ENCODE measurements around the gene C3orf38.
A peak's percentile ranks its signal among the peaks of the same experiment; 100 is the strongest.
"Not testable (repeated sequence)": the region's sequence is repeated elsewhere in the genome, so short reads cannot be mapped to it uniquely, and the experiment has no call there.

The C3orf38 gene

DNA sequence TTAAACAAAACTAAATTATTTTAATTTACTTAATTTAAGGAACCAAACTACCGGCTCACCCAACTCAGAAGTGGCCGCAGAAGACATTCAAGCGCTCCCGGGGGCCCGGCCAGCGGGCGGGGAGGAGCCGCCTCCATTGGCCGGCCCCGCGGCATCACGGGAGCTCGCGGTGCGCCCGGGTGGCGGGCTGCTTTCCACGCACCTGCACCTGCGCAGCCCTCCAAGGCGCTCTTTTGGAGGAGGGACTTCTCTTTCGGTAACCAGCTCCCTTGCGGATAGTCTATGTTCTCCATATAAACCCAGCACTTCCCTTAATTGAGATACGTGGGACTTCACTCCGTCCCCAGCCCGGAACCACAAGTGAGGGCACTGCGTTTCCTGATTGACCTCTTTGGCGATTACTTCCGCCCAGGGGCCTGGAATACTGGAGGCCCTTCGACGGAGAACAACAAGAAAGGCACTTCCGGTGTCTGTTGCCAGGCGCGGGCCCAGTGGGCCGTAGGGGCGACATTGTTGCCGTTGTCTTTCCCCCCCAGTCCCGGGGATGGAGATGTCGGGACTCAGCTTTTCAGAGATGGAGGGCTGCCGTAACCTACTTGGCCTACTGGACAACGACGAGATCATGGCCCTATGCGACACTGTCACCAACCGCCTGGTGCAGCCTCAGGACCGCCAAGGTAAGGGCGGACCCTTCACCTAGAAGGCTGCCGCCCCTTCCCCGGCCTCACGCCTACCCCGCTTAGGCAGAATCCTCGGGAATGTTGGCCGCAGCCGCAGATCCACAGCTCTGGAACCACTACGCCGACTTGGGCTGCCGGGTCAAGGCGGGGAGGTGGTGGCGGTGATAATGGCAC, at the start of gene C3orf38:
C3orf38 (plus strand) TSS at position 451 of the 854 bp plus-strand sequence; CDS start at position 545, 94 bp downstream.
- peak; percentile 94 for DNase-seq (ENCODE audit: low spot score)

DNA sequence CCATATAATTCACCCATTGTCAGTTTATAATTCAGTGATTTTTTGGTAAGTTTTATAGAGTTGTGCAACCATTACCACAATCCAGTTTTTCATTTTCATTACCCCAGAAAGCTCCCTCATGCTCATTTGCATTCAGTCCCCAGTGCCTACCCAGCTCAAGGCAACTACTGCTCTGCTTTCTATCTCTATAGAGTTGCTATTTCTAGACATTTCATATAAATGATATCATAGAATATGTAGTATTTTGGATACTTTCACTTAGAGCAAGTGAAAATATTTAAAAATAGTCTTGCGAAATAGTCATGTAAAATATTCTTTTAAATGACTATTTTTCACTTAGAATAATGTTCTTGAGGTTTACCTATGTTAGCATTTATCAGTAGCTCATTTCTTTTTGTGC, 48.6 kb upstream of the C3orf38 start:
- no peak for DNase-seq (ENCODE audit: low spot score)

DNA sequence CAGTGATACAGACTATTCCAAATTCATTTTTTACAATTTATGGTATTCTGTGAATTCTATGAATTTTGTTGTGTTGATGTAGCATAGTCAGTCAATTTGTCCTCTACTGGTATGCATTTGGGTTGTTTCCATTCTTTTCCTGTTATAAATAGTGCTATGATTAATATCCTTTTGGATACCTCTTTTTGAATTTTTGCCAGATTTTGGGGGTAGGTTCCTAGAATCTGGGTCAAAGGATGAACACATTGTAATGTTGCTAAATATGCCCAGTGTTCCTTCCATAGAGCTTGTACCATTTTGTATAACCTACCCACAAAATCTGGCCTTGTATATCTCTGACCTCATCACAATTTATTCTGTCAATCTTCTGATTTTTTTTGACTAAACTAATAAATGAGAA, 44.4 kb upstream of the C3orf38 start:
- no peak for DNase-seq (ENCODE audit: low spot score)

DNA sequence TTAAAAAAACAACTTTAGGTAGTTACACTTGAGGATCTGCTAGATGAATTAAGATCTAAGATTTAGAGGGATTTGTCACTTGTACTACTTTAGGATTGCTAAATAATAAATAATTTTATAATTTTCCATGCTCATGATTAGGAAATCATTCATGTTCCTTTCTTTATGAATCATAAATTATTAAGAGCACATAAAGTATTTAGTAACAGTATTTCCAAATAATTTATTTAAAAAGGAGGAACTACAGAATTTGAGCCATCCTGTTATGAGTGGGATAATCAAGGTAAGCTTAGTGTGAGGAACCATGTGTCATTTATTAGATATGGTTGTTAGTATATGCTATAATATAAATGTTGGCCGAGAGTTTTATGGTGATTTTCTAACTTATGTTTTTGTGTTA, 37.5 kb upstream of the C3orf38 start:
- DNase-seq (ENCODE audit: low spot score): no peak

DNA sequence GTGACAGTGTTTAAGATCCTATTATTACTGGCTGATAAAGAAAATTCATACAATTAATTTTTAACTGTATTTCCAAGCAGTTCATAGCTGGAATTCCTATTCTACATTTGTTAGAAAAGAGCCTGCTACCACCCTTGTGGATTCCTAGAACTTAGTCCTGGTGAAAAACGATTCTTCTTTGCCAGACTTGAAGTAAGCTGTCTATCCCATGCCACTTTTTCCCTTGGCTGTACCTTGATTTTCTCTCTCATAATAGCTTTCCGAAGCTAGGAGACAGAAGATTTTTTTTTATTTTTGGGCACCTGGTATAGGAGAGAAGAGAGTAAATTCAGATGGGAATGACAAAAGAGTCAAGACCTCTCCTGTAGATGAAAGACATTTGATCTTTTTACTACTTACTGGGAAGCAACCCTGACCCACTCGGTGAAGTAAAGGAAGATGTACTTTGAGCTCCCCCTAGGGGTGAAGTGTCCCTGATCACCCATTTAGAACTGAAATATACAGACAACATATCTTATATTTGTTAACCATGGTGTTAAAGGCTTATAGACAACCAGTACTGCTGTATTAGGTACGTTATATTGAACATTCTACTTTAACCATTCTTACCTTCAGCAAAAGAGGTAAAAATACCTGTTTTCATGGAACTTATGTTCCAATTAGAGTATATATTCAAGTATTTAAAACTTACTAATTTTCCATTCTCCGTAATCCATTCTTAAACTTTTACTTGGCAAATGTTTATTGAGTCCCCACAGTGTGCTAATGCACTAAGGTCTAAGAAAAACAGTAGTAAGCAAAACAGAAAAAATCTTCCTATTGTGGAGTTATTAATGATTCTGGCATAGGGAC, 36.2 kb upstream of the C3orf38 start:
- peak; percentile 80 for DNase-seq (ENCODE audit: low spot score)

DNA sequence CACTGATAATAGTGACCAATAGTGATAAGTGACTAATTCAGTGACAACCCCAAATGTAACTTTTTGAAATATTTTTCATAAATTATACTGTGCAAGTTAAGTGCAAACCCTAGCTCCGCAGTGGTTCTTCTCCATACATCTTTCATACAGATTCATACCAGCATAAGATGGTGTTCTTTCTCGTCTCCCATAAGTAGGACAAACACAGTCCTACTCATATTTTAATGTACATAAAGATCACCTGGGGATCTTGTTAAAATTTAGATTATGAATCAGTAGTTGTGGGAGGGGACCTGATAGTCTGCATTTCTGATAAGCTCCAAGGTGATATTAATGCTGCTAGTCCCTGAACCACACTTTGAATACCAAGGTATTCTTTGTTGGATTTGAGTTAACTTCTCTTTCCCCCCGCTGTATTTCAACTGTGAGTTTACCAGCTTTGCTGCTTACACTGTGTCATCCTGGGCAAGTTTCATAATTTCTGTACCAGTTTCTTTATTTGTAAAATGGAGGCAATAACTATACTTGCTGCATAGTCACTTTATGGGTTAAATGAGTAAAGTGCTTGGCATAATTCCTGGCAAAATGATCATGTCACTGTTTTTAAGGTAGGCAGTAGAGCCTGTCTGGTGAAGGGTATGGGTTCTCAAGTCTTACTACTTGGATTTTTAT, 34.7 kb upstream of the C3orf38 start:
- no peak for DNase-seq (ENCODE audit: low spot score)

DNA sequence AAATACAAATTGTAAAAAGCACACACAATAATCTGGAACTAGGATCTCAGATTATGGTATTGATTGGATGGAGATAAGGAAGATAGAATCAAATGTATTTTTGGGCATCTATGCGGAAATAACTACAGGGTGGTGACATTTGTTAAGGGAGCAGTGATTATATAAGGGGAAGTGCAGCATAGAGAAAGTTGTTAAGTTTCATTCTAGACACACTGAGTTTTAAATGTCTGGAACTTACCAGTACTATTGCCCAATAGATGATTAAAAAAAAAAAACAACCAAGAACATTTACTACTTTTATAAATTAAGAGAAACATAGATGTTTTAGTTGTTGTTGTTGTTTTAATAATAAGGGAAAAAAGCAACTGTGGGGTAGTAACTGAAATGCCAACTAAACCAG, 32.1 kb upstream of the C3orf38 start:
- no peak for DNase-seq (ENCODE audit: low spot score)

DNA sequence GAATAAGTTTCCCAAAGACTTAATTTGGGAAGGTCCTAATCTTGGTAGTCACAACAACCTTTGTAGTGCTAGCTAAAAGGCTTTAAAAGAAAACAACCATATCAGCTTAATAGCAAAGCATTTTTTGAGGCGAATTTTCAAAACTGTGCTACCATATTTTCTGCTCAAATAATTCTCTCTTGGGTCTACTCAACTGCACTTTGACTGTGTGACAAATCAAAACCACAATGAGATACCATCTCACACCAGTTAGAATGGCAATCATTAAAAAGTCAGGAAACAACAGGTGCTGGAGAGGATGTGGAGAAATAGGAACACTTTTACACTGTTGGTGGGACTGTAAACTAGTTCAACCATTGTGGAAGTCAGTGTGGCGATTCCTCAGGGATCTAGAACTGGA, 31.2 kb upstream of the C3orf38 start:
- DNase-seq (ENCODE audit: low spot score): not testable (repeated sequence)

DNA sequence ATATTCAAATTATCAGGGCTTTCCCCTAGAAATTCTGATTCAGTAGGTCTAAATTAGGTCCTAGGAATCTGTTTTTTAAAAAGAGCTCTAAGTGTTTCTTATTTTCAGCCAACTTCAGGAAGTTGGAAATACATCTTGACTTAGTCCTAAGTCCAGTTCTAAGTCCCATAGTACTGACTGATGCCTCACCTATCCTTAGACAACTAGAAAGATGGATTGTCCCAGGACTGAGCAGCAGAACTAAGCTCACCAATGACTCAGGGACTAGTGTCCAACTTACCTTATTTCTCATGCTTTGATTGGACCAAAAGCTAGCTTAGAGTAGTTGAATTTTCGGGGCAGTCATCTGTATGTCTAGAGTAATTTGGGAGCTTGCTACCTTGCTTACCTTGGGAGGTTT, 26.2 kb upstream of the C3orf38 start:
- DNase-seq (ENCODE audit: low spot score): no peak

DNA sequence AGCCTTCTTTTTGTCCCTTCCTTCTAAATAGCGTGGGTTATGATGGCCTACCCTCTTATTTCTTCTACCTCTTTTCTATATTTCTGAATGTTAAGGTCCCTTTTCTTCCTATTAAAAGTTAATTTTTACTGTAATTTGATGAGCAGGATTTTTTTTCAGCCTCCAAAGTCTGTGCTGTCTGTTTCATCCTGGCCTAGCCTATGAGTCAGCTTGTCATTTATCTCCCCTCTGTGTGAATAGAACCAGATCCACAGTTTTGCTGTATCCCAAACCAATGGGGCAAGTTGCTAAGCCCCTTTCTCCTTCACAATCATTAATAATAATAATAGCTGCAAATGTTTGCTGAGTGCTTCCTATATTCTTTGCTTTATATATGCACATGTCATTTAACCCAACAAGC, 18.1 kb upstream of the C3orf38 start:
- DNase-seq (ENCODE audit: low spot score): no peak

DNA sequence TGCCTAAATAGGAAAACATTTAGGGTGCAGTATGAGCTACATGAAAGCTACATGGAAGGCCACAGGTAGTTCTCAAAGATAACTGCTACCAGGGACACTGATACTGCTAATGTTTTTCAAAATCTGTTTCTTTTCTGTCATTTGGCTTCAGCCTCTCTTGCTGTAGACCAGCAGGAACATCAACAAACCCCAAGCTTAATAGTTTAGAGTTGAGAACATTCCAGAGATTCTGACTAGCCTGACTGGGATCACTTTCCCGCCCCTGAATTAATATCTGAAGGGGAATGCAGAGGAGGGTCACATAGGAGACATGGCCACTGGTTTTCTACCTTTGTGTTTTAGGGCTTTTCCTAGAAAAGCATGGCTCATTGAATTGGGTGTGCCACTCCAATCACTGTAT, 16.9 kb upstream of the C3orf38 start:
- DNase-seq (ENCODE audit: low spot score): no peak

DNA sequence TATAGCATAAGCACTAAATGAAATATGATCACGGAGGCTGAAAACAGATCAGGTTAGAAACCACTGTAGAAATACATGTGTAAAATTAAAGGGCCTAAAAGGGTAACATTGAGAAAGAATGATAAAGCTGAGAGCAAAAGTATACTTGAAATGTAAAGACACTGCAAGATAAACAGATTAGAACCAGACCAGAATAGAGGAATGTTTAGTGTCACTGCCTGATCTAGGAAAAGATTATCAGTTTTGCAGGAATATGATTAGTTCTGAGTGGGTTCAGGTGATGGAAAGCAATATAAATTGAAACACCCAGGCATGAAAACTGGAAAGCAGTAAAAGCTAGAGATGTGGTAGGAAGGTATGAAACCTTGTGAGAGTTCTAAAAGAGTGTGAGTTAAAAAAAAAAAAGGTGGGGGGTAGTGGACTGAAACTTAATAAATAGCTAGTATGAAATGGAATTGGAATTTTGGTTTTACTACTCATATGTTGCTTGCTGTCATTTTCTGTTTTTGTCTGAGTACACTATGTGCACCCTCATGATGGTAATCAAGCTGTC, 16.0 kb upstream of the C3orf38 start:
- DNase-seq (ENCODE audit: low spot score): no peak

DNA sequence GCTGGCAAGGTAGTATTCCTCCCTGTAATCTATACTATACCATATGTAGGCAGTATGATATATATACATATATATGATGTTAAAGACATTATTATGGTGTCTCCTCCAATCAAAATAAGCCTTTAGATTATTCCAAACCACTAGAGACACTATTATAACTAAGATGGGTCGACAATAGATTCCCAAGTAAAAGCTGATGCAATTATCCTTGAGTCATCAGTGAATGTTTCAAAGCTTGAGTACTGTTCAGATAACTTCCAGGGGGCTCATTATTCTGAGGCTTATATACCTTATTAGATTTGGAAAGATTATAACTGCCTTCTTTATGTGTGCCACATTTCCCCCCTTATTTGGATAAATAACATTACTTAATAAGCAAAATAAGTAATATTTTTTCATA, 11.9 kb upstream of the C3orf38 start:
- no peak for DNase-seq (ENCODE audit: low spot score)

DNA sequence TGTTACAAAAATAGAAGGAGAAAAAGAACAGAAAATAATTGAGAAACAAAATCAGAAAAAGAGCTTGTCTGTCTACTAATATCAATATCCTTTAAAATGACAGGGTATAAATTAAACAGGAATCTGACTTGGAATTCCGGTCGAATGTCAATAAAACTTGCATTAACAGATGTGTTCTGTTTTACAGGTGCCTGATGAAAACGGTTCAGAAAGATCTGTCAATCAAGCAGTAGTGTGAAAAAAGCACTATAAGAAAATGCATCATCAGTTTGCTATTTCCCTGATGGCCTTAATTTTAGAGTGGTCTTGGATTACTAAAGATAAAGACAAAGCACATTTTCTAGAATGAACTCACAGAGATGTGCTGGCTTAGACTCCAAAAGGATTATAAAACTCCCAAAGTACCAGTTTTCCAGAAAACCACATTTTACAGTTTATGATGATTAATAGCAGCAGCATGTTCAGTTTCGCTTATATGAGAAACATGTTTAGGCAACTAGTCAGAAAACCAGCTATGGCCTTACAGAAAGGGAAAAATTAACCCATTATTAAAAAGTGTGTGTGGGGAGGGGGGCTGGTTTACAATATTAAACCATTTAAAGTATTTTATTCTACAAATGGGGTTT, 8.2 kb upstream of the C3orf38 start:
- no peak for DNase-seq (ENCODE audit: low spot score)

DNA sequence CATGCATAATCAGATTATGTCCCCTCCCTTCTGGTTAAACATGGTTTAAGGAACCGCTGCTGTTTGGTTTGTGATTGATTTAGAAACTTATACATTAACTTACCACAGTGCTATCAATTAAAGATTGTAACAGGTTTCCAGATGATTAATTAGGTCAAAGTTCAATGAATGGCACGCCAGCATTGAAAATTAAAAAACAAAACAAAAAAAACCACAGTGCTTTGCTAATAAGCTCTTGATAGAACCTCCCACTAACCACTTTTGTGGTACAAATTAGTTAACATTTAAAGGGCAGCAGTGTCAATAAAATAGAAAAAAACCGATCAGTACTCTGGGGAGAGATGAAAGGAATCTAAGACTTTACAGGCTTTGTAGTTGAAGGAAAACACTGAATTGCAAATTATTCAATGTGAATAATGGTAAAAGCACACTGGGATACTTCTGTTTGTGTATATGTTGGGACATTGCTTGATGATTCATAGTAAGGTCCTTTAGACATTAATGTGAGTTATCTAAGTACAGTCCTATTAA, 7.6 kb upstream of the C3orf38 start:
- DNase-seq (ENCODE audit: low spot score): no peak

DNA sequence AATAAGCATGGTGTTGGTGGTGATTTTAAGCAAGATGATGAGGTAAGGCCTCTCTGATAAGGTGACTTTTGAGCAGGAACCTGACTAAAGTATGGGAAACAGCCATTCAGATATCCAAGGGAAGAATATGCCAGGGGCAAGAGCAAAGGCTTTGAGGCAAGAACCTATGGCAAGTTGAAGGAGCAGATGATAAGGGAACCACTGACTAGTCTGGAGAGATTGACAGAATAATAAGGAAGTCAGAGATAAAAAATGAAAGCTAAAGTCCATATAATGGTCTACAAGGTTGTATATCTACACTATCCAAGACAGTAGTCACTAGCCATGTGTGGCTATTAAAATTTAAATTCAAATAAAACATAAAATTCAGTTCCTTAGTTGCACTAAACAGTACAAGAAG, 2.5 kb upstream of the C3orf38 start:
- DNase-seq (ENCODE audit: low spot score): no peak

DNA sequence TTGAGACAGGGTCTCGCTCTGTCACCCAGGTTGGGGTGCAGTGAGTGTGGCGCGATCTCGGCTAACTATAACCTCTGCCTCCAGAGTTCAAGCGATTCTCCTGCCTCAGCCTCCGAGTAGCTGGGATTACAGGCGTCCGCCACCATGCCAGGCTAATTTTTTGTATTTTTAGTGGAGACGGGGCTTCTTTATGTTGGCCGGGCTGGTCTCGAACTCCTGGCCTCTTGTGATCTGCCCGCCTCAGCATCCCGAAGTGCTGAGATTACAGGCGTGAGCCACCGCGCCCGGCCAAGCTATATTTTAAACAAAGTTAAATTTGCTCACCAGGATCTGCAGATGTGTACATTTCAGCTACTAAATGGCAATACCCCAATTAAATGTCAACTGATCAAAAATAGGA, 1.1 kb upstream of the C3orf38 start:
- no peak for DNase-seq (ENCODE audit: low spot score)

DNA sequence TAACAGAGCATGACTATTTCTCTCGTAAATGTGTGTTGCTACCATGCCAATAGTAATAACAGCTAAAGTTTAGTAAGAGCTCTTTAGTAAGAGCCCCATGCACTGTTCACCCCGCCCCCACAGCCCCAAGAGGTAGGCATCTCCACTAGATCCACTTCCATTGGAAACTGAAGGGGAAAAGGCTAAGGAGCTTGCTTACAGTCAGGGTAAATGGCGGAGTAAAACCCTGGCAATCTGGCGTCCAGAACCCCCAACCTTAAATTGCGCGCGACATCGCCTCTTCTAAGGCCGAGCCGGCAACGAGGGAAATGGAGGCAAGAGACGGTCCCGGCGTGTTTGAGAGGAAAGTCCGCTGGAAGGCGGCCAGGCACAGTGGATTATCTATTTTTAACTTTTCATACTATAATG, 654 bp upstream of the C3orf38 start:
- DNase-seq (ENCODE audit: low spot score): no peak

DNA sequence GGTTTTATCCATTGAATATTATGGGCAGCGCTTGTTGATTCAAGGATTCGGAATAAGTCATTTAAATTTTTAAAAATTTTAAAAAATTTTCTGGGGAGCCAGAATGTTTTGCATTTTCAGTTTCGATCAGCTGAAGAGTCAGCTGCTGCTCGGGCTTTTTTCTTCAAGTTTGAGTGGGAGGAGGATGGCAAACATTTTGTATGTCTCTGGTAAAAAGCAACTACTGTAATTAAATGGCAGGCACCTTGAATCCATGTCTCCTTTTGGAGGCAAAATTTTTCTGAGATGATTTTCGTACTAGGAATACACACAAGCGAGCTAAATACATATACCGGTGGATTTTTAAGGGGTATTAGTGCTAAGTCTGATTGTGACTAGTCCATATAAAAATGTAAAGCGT, 612 bp downstream of the C3orf38 start:
- no peak for DNase-seq (ENCODE audit: low spot score)

DNA sequence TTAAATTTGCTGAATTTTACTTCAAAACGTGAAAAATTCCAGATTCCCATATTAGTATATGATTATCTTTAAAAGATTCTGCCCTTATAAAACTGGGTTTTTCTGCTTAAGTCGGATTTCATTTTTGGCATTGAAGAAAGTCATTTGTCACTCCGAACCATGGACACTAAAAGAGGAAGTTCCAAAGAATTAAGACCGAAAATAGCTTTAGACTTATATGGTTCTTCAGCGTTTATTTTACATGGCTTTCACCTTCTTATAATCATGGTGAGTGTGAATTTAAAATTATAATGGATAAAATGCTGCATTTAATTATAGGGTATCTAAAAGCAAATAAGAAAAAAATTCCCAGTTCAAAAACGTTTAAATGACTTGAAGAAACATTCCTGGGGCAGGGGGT, 1.0 kb downstream of the C3orf38 start:
- DNase-seq (ENCODE audit: low spot score): no peak

DNA sequence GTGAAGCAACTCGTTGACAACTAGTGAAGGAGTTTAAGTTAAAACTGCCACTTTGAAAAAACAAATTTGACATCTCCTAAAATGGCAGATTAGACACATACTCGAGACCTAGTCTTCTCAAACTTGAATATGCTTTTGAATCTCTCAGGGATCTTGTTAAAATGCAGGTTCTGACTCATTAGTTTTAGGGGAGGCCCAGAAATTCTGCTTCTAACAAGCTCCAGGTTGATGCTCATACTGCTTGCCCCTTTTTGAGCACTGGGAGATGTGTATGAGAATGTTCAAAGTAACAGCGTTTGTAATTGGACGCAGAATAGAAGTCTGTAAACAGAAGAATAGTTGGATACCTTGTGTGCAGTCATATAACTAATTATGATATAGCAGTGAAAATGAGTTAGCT, 1.6 kb downstream of the C3orf38 start:
- no peak for DNase-seq (ENCODE audit: low spot score)

DNA sequence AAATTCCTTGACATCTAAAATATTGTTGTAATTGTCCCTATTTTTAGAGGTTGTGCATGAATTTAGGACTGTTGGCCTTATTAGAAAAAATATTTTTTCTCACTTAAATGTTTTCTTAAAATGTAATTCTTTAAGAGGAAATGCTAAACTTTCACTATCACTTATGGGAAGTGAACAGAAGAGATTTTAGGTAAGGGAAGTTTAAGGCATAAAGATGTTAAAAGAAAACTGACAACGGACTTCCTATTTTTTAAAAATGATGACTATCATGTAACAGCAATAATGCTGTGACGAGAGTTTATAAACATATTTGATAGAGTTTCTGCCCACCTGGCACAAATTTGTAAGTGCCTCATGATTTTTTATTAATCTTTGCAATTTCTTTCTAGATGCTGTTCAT, 3.1 kb downstream of the C3orf38 start:
- DNase-seq (ENCODE audit: low spot score): no peak

All from Ammon's horn (tissue), 1 donor.